Spleen (tissue), 7 donors: ENCODE results near the gene ZC2HC1C.

Experiments used
- POLR2A ChIP-seq, 3 donors: fragments of 450-650 bp; IDR thresholded peaks; one replicate each; pipeline ENCODE4 v1.5.1; 2017; ENCODE audit warnings: antibody characterized with exemption in 3 of 3, mild to moderate bottlenecking in 1 of 3
- TF ChIP-seq, protein P1 (sequence below), 11 experiments: fragments of 200-600 bp in 7 of 11; fragments of 450-650 bp in 4 of 11; sonication (generic) in 4 of 11; IDR thresholded peaks in 8 of 11; conservative IDR thresholded peaks in 3 of 11; 1 replicate in 7 of 11; 2 replicates in 4 of 11; pipeline versions ENCODE4 v1.4.0 to v1.8.0; 2016 to 2021; ENCODE audit warnings: antibody characterized with exemption in 11 of 11, inconsistent platforms in 4 of 11, mild to moderate bottlenecking in 1 of 11
- donor health status: DM: no; HTN: no; CAD: no; lungs with moderate emphysema.
- donor health status: DM: no; HTN: no; CAD: no.
- donor health status: DM: no; HTN: no; CAD: no.

DNA sequence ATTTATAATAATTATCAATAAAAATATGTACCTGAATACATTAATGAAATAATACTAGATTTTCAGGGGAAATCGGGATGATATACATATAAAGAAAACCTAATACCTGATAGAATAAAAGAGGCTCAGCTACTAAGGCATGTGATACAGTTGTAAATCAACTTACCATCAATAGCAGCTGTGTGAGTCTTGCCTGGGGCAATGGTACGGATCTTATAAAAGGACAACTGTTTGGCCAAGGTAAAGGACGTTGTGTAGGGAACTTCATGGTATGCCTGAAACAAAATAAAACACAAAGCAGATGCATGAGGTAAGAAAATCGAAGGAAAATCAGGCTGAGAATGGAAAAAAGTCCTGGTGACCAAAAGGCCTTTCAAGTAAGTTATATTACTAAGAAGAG, 32.0 kb downstream of the ZC2HC1C start:
- TF ChIP-seq, protein P1, sequence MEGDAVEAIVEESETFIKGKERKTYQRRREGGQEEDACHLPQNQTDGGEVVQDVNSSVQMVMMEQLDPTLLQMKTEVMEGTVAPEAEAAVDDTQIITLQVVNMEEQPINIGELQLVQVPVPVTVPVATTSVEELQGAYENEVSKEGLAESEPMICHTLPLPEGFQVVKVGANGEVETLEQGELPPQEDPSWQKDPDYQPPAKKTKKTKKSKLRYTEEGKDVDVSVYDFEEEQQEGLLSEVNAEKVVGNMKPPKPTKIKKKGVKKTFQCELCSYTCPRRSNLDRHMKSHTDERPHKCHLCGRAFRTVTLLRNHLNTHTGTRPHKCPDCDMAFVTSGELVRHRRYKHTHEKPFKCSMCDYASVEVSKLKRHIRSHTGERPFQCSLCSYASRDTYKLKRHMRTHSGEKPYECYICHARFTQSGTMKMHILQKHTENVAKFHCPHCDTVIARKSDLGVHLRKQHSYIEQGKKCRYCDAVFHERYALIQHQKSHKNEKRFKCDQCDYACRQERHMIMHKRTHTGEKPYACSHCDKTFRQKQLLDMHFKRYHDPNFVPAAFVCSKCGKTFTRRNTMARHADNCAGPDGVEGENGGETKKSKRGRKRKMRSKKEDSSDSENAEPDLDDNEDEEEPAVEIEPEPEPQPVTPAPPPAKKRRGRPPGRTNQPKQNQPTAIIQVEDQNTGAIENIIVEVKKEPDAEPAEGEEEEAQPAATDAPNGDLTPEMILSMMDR (IDR thresholded peaks at IDR 0.05 in 8 of 11, conservative IDR thresholded peaks at IDR 0.05 in 3 of 11): no peak
- no peak for TF ChIP-seq POLR2A (IDR thresholded peaks at IDR 0.05)
